H9 (cell line): ENCODE measurements around the gene SLPI. TPM values are rescaled to one million over a fixed set of nuclear protein-coding genes. Genes with fewer than 3 reads are reported as not detected.

Source experiments
- DNase-seq: peaks from one replicate; pipeline ENCODE4 v3.0.0-alpha.2; 2017
- H2AFZ ChIP-seq: one replicate; pipeline ENCODE4 v1.6.1; 2013; ENCODE audit warnings: mild to moderate bottlenecking, low read length, control low read depth, moderate library complexity
- H2AK5ac ChIP-seq: 2 replicates; pipeline ENCODE4 v1.6.1; 2013; ENCODE audit warnings: low read length, control low read depth, mixed read lengths; ENCODE audit not compliant: insufficient read length
- H2BK120ac ChIP-seq: one replicate; pipeline ENCODE4 v1.6.1; 2013; ENCODE audit warnings: low read depth, mild to moderate bottlenecking, low read length, control low read depth, inconsistent platforms; ENCODE audit not compliant: poor library complexity, severe bottlenecking
- H2BK12ac ChIP-seq: 2 replicates; pipeline ENCODE4 v1.6.1; 2013; ENCODE audit warnings: low read length, control low read depth, mixed read lengths, low read depth; ENCODE audit not compliant: insufficient read length
- H2BK15ac ChIP-seq: 2 replicates; pipeline ENCODE4 v1.6.1; 2013; ENCODE audit warnings: low read depth, low read length, control low read depth
- H2BK20ac ChIP-seq: one replicate; pipeline ENCODE4 v1.6.1; 2013; ENCODE audit warnings: low read depth, mild to moderate bottlenecking, low read length, control low read depth, inconsistent platforms; ENCODE audit not compliant: poor library complexity, severe bottlenecking
- H2BK5ac ChIP-seq: 2 replicates; pipeline ENCODE4 v1.6.1; 2013; ENCODE audit warnings: low read length, control low read depth, mixed read lengths; ENCODE audit not compliant: insufficient read length
- H3K14ac ChIP-seq: 2 replicates; pipeline ENCODE4 v1.6.1; 2013; ENCODE audit warnings: low read length, control low read depth; ENCODE audit not compliant: insufficient read depth
- H3K18ac ChIP-seq: 2 replicates; pipeline ENCODE4 v1.6.1; 2013; ENCODE audit warnings: low read depth, mild to moderate bottlenecking, mixed read lengths, low read length, control low read depth; ENCODE audit not compliant: insufficient read length
- H3K23ac ChIP-seq: 2 replicates; pipeline ENCODE4 v1.6.1; 2013; ENCODE audit warnings: low read length, control low read depth, mixed read lengths, low read depth; ENCODE audit not compliant: insufficient read length
- H3K23me2 ChIP-seq: 2 replicates; pipeline ENCODE4 v1.6.1; 2013; ENCODE audit warnings: low read depth, mild to moderate bottlenecking, mixed read lengths, low read length, control low read depth; ENCODE audit not compliant: insufficient read length, poor library complexity, severe bottlenecking
- H3K27ac ChIP-seq: 2 replicates; pipeline ENCODE4 v1.5.1; 2013; ENCODE audit warnings: low read length, control low read depth, mixed read lengths, low read depth; ENCODE audit not compliant: insufficient read length
- H3K27me3 ChIP-seq: 2 replicates; pipeline ENCODE4 v1.6.1; 2013; ENCODE audit warnings: low read length, control low read depth, inconsistent platforms; ENCODE audit not compliant: insufficient read depth
- H3K4ac ChIP-seq: 2 replicates; pipeline ENCODE4 v1.6.1; 2013; ENCODE audit warnings: low read depth, mild to moderate bottlenecking, control low read depth, inconsistent platforms, low read length, moderate library complexity
- H3K4me1 ChIP-seq: 2 replicates; pipeline ENCODE4 v1.6.1; 2013; ENCODE audit warnings: low read length, control low read depth, inconsistent platforms; ENCODE audit not compliant: insufficient read depth
- H3K4me2 ChIP-seq: 2 replicates; pipeline ENCODE4 v1.6.1; 2013; ENCODE audit warnings: low read length, control low read depth, mixed read lengths; ENCODE audit not compliant: insufficient read length, insufficient read depth
- H3K56ac ChIP-seq: 2 replicates; pipeline ENCODE4 v1.6.1; 2013; ENCODE audit warnings: low read depth, mild to moderate bottlenecking, mixed read lengths, low read length, control low read depth; ENCODE audit not compliant: insufficient read length
- H3K79me1 ChIP-seq: 2 replicates; pipeline ENCODE4 v1.6.1; 2013; ENCODE audit warnings: low read depth, mild to moderate bottlenecking, moderate library complexity, low read length, control low read depth, inconsistent platforms; ENCODE audit not compliant: insufficient read depth, poor library complexity, severe bottlenecking
- H3K79me2 ChIP-seq: 2 replicates; pipeline ENCODE4 v1.6.1; 2013; ENCODE audit warnings: low read length, control low read depth, inconsistent platforms; ENCODE audit not compliant: insufficient read depth
- H3K9ac ChIP-seq: 2 replicates; pipeline ENCODE4 v1.6.1; 2013; ENCODE audit warnings: low read length, control low read depth, mixed read lengths; ENCODE audit not compliant: insufficient read length; ENCODE audit errors: extremely low read depth
- H3K9me3 ChIP-seq: one replicate; pipeline ENCODE4 v1.6.1; 2013; ENCODE audit warnings: low read depth, low read length, inconsistent platforms; ENCODE audit not compliant: control insufficient read depth
- H3T11ph ChIP-seq: one replicate; pipeline ENCODE4 v1.6.1; 2013; ENCODE audit warnings: mild to moderate bottlenecking, low read length, control low read depth, inconsistent platforms
- H4K20me1 ChIP-seq: one replicate; pipeline ENCODE4 v1.6.1; 2013; ENCODE audit not compliant: control insufficient read depth, insufficient read length, insufficient read depth
- H4K5ac ChIP-seq: 2 replicates; pipeline ENCODE4 v1.6.1; 2013; ENCODE audit warnings: low read depth, mild to moderate bottlenecking, mixed read lengths, low read length, control low read depth; ENCODE audit not compliant: insufficient read length
- H4K8ac ChIP-seq: replicated peaks from 2 replicates; pipeline ENCODE4 v1.6.1; 2013; ENCODE audit warnings: low read length, control low read depth, mixed read lengths, low read depth; ENCODE audit not compliant: insufficient read length
- H4K91ac ChIP-seq: 2 replicates; pipeline ENCODE4 v1.6.1; 2013; ENCODE audit warnings: low read depth, mild to moderate bottlenecking, moderate library complexity, mixed read lengths, low read length, control low read depth; ENCODE audit not compliant: insufficient read length
- H3K27ac Mint-ChIP-seq, 3 experiments: 2 replicates in 2 of 3; 3 replicates in 1 of 3; pipeline ENCODE4 v1.8.0; 2020 to 2021; ENCODE audit warnings: mixed read lengths in 3 of 3, mild to moderate bottlenecking in 1 of 3, moderate library complexity in 1 of 3
- H3K27me3 Mint-ChIP-seq: 2 replicates; pipeline ENCODE4 v1.8.0; 2021; ENCODE audit warnings: low read depth, mild to moderate bottlenecking, moderate library complexity, mixed read lengths
- H3K36me3 Mint-ChIP-seq, 3 experiments: 2 replicates in 2 of 3; 3 replicates in 1 of 3; pipeline ENCODE4 v1.8.0; 2020 to 2021; ENCODE audit warnings: low read depth in 3 of 3, mixed read lengths in 3 of 3; ENCODE audit not compliant: insufficient read depth in 1 of 3
- H3K4me1 Mint-ChIP-seq, 2 experiments: 2 replicates each; pipeline ENCODE4 v1.8.0; 2020; ENCODE audit warnings: mixed read lengths in 2 of 2
- H3K4me3 Mint-ChIP-seq, 2 experiments: 2 replicates in 1 of 2; 3 replicates in 1 of 2; pipeline ENCODE4 v1.8.0; 2020 to 2021; ENCODE audit warnings: mild to moderate bottlenecking in 2 of 2, mixed read lengths in 2 of 2, moderate library complexity in 1 of 2
- H3K9me3 Mint-ChIP-seq, 2 experiments: 2 replicates in 1 of 2; 3 replicates in 1 of 2; pipeline ENCODE4 v1.8.0; 2020; ENCODE audit warnings: mild to moderate bottlenecking in 2 of 2, mixed read lengths in 2 of 2, moderate library complexity in 1 of 2
- CTCF ChIP-seq: fragments of 200-600 bp; sonication (generic); conservative IDR thresholded peaks from 3 replicates; pipeline ENCODE4 v1.8.0; 2021; ENCODE audit warnings: antibody characterized with exemption, mild to moderate bottlenecking
- WGBS: extraction: QIAGEN DNeasy Blood & Tissue Kit; methylation state at CpG from one replicate; pipeline ENCODE4 v1.1.7; 2013; ENCODE audit warnings: missing lambda C conversion rate, low lambda C conversion rate, mixed read lengths; ENCODE audit not compliant: insufficient read length; ENCODE audit errors: extremely low coverage; 5-methylcytosine and 5-hydroxymethylcytosine counted together
- total RNA-seq: library from RNA; stranded (reverse); gene quantifications from 2 replicates; pipeline ENCODE4 v1.2.1, GENCODE V29; 2021

SLPI gene
- total RNA-seq, 1 experiment from 2014 or later, result not detected

- no peak overlapping the region for H4K8ac ChIP-seq
- H3K27ac Mint-ChIP-seq, result no peak overlapping the region
- H2BK15ac ChIP-seq, result no peak overlapping the region
- no peaks in the 10 kb centered on the region for H3K79me1 ChIP-seq
- no peak overlapping the region for H3K23ac ChIP-seq
- H3K18ac ChIP-seq, result no peak overlapping the region
- H3K4me2 ChIP-seq, result no peak overlapping the region
- H3K14ac ChIP-seq, result no peak overlapping the region
- no peak overlapping the region for H2AFZ ChIP-seq
- TF ChIP-seq CTCF, result no peak
- no peaks in the 10 kb centered on the region for H3K23me2 ChIP-seq
- peaks cover 4% of the 10 kb centered on the region; the same call in 1 of the 2 replicates for H3K4me1 ChIP-seq
- no peak overlapping the region for H3K4ac ChIP-seq
- H2AK5ac ChIP-seq, result no peak overlapping the region
- H2BK20ac ChIP-seq, result no peak overlapping the region
- H4K20me1 ChIP-seq, result no peaks in the 10 kb centered on the region
- H3K9ac ChIP-seq, result no peak overlapping the region
- H4K91ac ChIP-seq, result no peak overlapping the region
- peaks cover 20 to 21% of the 10 kb centered on the region in 2 experiments for H3K4me1 Mint-ChIP-seq
- DNase-seq, result no peak
- peaks cover 23% of the 10 kb centered on the region for H3K27me3 Mint-ChIP-seq
- no peak overlapping the region for H3K27ac ChIP-seq
- H3K4me3 Mint-ChIP-seq, result no peak overlapping the region
- H3K27me3 ChIP-seq, result no peaks in the 10 kb centered on the region
- no peak overlapping the region for H2BK5ac ChIP-seq
- no peaks in the 10 kb centered on the region for H3K36me3 Mint-ChIP-seq
- H2BK12ac ChIP-seq, result no peak overlapping the region
- no peaks in the 10 kb centered on the region; a peak in 1 of 5 replicates for H3K9me3 Mint-ChIP-seq
- no peaks in the 10 kb centered on the region for H3K9me3 ChIP-seq
- H3K79me2 ChIP-seq, result no peaks in the 10 kb centered on the region
- H4K5ac ChIP-seq, result no peak overlapping the region
- H3K56ac ChIP-seq, result no peak overlapping the region
- no CpG with 5 or more reads among the region's 3 CpGs for WGBS
- no peak overlapping the region for H2BK120ac ChIP-seq
- no peak overlapping the region for H3T11ph ChIP-seq
Measured at GRCh38 chr20:45212836-45213235, 41.5 kb downstream of the SLPI start.
